Measurements from ENCODE around the gene PRKAA1. TPM values are rescaled to one million over a fixed set of nuclear protein-coding genes. Genes with fewer than 3 reads are reported as not detected.

PRKAA1 gene
- total and polyA plus RNA-seq, 2 donors (not counting 1 experiment from before 2014, with no cell fraction given) = 39.9 to 107 TPM

DNA sequence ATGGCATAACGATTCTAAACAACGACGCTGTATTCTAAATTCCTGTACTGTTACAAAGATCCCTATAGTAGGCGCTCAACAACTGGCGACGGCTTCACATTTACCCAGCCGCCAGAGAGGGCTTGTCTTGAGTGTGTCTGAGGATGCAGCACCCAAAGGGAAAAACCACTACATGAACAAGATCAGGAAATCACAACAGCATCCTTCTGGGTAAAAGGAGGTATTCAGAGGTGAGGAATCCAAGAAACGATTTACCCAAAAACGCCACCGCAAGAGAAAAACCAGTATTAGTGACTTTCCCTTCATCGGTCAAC lies 43.1 kb downstream of the PRKAA1 start:
- peaks cover 55% of the 10 kb centered on the region for H3K79me2 ChIP-seq (ENCODE audit: control insufficient read depth, insufficient read depth, low read length)
- H3K27ac Mint-ChIP-seq = no peak overlapping the region
- WGBS (ENCODE audit: insufficient coverage) = 3% methylated on average over 4 of the region's 11 CpGs
- peaks cover 10 to 13% of the 10 kb centered on the region in 2 donors for H3K4me1 ChIP-seq (ENCODE audit: control insufficient read depth in 2 of 2, insufficient read depth in 2 of 2, low read length in 2 of 2)
- DNase-seq = peak; percentile 79
- peaks cover 19% of the 10 kb centered on the region for H3K4me1 Mint-ChIP-seq
- ChIA-PET POLR2A (interaction anchor here (0.9 kb wide), 1 partner anchor 43 kb away, joined by 3 read pairs; the partner anchor contains the start of gene PRKAA1), CTCF (interaction anchor here (1.0 to 2.3 kb wide), 4 partner anchors 16 to 1042 kb away, joined by 3 to 6 read pairs (median 4); no protein-coding TSS in a partner anchor)
- H4K20me1 ChIP-seq (ENCODE audit: control insufficient read depth, insufficient read depth, low read length, poor library complexity, severe bottlenecking) = peaks cover 12% of the 10 kb centered on the region
- TF ChIP-seq EZH2 (IDR thresholded peaks at IDR 0.05; ENCODE audit: borderline replicate concordance, insufficient read depth, low read depth, low read length, poor library complexity, severe bottlenecking) (no peak), CTCF (IDR thresholded peaks at IDR 0.05) (peak; percentile 71)
- H3K4me3 ChIP-seq (ENCODE audit: control extremely low read depth in 1 of 5, extremely low read depth in 1 of 5, insufficient read depth in 1 of 5, low read depth in 2 of 5, low read length in 4 of 5) = peak overlapping the region; percentile 78 to 100 (median 95)
- peak; percentile 66 for ATAC-seq (ENCODE audit: low read depth)
- intact Hi-C loops (cut with micrococcal nuclease) = loop anchor here (1.0 to 10.0 kb wide), 7 partner anchors 43 to 1681 kb away; partner anchors contain the start of genes PRKAA1, PTGER4, RICTOR and RIMOC1
- no peaks in the 10 kb centered on the region for H3K9me3 Mint-ChIP-seq (ENCODE audit: insufficient read depth)
- H3K9me3 ChIP-seq (ENCODE audit: control extremely low read depth in 1 of 3, control insufficient read depth in 2 of 3, insufficient read depth in 1 of 3, low read length in 2 of 3) = no peaks in the 10 kb centered on the region
- H3K9ac ChIP-seq (ENCODE audit: low read length) = peak overlapping the region; percentile 89
- no peaks in the 10 kb centered on the region for H3K27me3 ChIP-seq (replicated peaks in 1 of 4; ENCODE audit: control extremely low read depth in 1 of 4, control insufficient read depth in 3 of 4, insufficient read depth in 4 of 4, low read length in 3 of 4)
- peak overlapping the region; percentile 77 to 92 for H3K27ac ChIP-seq (ENCODE audit: low read length in 2 of 2)
- H3K4me2 ChIP-seq (replicated peaks; ENCODE audit: low read depth, low read length, poor library complexity, severe bottlenecking) = peak overlapping the region; percentile 86
- peak overlapping the region; percentile 96 for H2AFZ ChIP-seq (ENCODE audit: insufficient read depth, low read depth, low read length, poor library complexity, severe bottlenecking)
- no peaks in the 10 kb centered on the region for H3K27me3 Mint-ChIP-seq
- no peaks in the 10 kb centered on the region for H3K36me3 ChIP-seq (replicated peaks in 1 of 2; ENCODE audit: control extremely low read depth in 1 of 2, control insufficient read depth in 1 of 2, extremely low read depth in 1 of 2, insufficient read depth in 2 of 2, low read length in 1 of 2)
- no peak overlapping the region for H3K4me3 Mint-ChIP-seq

- no CpG with 5 or more reads among the region's 6 CpGs for WGBS (ENCODE audit: insufficient coverage)
- Histone ChIP-seq H3K9ac (ENCODE audit: low read length) (peak overlapping the region; percentile 89), H2AFZ (ENCODE audit: insufficient read depth, low read depth, low read length, poor library complexity, severe bottlenecking) (peak overlapping the region; percentile 96), H3K4me2 (replicated peaks; ENCODE audit: low read depth, low read length, poor library complexity, severe bottlenecking) (peak overlapping the region; percentile 86), H3K9me3 (ENCODE audit: control extremely low read depth in 1 of 3, control insufficient read depth in 2 of 3, insufficient read depth in 1 of 3, low read length in 2 of 3) (no peaks in the 10 kb centered on the region), H3K4me1 (ENCODE audit: control insufficient read depth in 2 of 2, insufficient read depth in 2 of 2, low read length in 2 of 2) (peaks cover 10 to 13% of the 10 kb centered on the region in 2 donors), H3K36me3 (replicated peaks in 1 of 2; ENCODE audit: control extremely low read depth in 1 of 2, control insufficient read depth in 1 of 2, extremely low read depth in 1 of 2, insufficient read depth in 2 of 2, low read length in 1 of 2) (no peaks in the 10 kb centered on the region), H3K79me2 (ENCODE audit: control insufficient read depth, insufficient read depth, low read length) (peaks cover 60% of the 10 kb centered on the region), H4K20me1 (ENCODE audit: control insufficient read depth, insufficient read depth, low read length, poor library complexity, severe bottlenecking) (peaks cover 12% of the 10 kb centered on the region), H3K27ac (ENCODE audit: low read length in 2 of 2) (peak overlapping the region in 1 of 2 donors; percentile 92), H3K27me3 (replicated peaks in 1 of 4; ENCODE audit: control extremely low read depth in 1 of 4, control insufficient read depth in 3 of 4, insufficient read depth in 4 of 4, low read length in 3 of 4) (no peaks in the 10 kb centered on the region), H3K4me3 (ENCODE audit: control extremely low read depth in 1 of 5, extremely low read depth in 1 of 5, insufficient read depth in 1 of 5, low read depth in 2 of 5, low read length in 4 of 5) (peak overlapping the region; percentile 78 to 100 (median 95))
- H3K27ac Mint-ChIP-seq = no peak overlapping the region
- ATAC-seq (ENCODE audit: low read depth) (no peak), DNase-seq (no peak)
- no peak overlapping the region for H3K4me3 Mint-ChIP-seq
- CTCF ChIA-PET = interaction anchor here (1.0 to 2.3 kb wide), 4 partner anchors 17 to 1041 kb away, joined by 3 to 6 read pairs (median 4); no protein-coding TSS in a partner anchor
- peaks cover 19% of the 10 kb centered on the region for H3K4me1 Mint-ChIP-seq
- H3K9me3 Mint-ChIP-seq (ENCODE audit: insufficient read depth) = no peaks in the 10 kb centered on the region
- POLR2A ChIA-PET = interaction anchor here (0.9 kb wide), 1 partner anchor 44 kb away, joined by 3 read pairs; the partner anchor contains the start of gene PRKAA1
- TF ChIP-seq EZH2 (IDR thresholded peaks at IDR 0.05; ENCODE audit: borderline replicate concordance, insufficient read depth, low read depth, low read length, poor library complexity, severe bottlenecking) = no peak
- TF ChIP-seq CTCF (IDR thresholded peaks at IDR 0.05) = no peak
- intact Hi-C loops (cut with micrococcal nuclease) = loop anchor here (1.0 to 10.0 kb wide), 7 partner anchors 44 to 1680 kb away; partner anchors contain the start of genes PRKAA1, PTGER4, RICTOR and RIMOC1
- no peaks in the 10 kb centered on the region for H3K27me3 Mint-ChIP-seq
Measured at GRCh38 chr5:40754381-40755092, 43.6 kb downstream of the PRKAA1 start.
